ENCODE data around the gene REPS1. TPM values are rescaled to one million over a fixed set of nuclear protein-coding genes. Genes with fewer than 3 reads are reported as not detected.

REPS1 gene
- polyA plus RNA-seq, 3 donors = 11.9 to 36.6 (median 14.0) TPM

- 63% methylated on average over 3 of the region's 9 CpGs for WGBS (ENCODE audit: insufficient coverage)
- H3K4me1 Mint-ChIP-seq = no peaks in the 10 kb centered on the region
- no peaks in the 10 kb centered on the region for H4K20me1 ChIP-seq (ENCODE audit: insufficient read depth, low read length)
Measured at GRCh38 chr6:138863321-138863720, 124.7 kb downstream of the REPS1 start.

GRCh38 chr6:138862456-138862855, 125.6 kb downstream of the REPS1 start:
- Histone ChIP-seq H3K9me3 (replicated peaks in 1 of 2; ENCODE audit: control insufficient read depth in 1 of 2, insufficient read depth in 1 of 2, low read length in 2 of 2) (peaks cover 0 to 3% of the 10 kb centered on the region in 2 donors), H3K4me2 (replicated peaks; ENCODE audit: extremely low read depth, low read length, poor library complexity, severe bottlenecking) (no peak overlapping the region), H3K9ac (ENCODE audit: insufficient read depth, low read length, poor library complexity, severe bottlenecking) (no peak overlapping the region), H3K27ac (ENCODE audit: low read depth in 1 of 2, low read length in 2 of 2) (no peak overlapping the region), H3K79me2 (ENCODE audit: insufficient read depth, low read length) (no peaks in the 10 kb centered on the region), H3K4me1 (ENCODE audit: control insufficient read depth in 1 of 2, insufficient read depth in 2 of 2, low read length in 2 of 2) (peaks cover 4 to 6% of the 10 kb centered on the region in 2 donors), H3K4me3 (replicated peaks in 1 of 3; ENCODE audit: low read depth in 2 of 3, low read length in 3 of 3) (no peak overlapping the region), H2AFZ (ENCODE audit: insufficient read depth, low read depth, low read length, poor library complexity, severe bottlenecking) (no peak overlapping the region), H3K36me3 (replicated peaks in 1 of 2; ENCODE audit: control insufficient read depth in 1 of 2, insufficient read depth in 2 of 2, low read length in 2 of 2) (no peaks in the 10 kb centered on the region), H3K27me3 (ENCODE audit: control insufficient read depth in 2 of 2, insufficient read depth in 2 of 2, low read length in 2 of 2) (no peaks in the 10 kb centered on the region), H4K20me1 (ENCODE audit: insufficient read depth, low read length) (no peaks in the 10 kb centered on the region)
- H3K27ac Mint-ChIP-seq = no peak overlapping the region
- H3K27me3 Mint-ChIP-seq (ENCODE audit: low read depth in 3 of 3) = peaks cover 0 to 4% (median 2%) of the 10 kb centered on the region in 3 donors
- no peaks in the 10 kb centered on the region for H3K36me3 Mint-ChIP-seq
- peaks cover 5% of the 10 kb centered on the region for H3K4me1 Mint-ChIP-seq
- H3K9me3 Mint-ChIP-seq = peaks cover 3 to 19% (median 10%) of the 10 kb centered on the region in 7 donors
- no peak for DNase-seq
- 89% methylated on average over 1 of the region's 8 CpGs for WGBS (ENCODE audit: insufficient coverage)
- H3K4me3 Mint-ChIP-seq = no peak overlapping the region
- intact Hi-C loops (cut with micrococcal nuclease) = no loop called here
- no peak for TF ChIP-seq CTCF (IDR thresholded peaks at IDR 0.05)

More at GRCh38 chr6:138863321-138863720, 124.7 kb downstream of the REPS1 start:
- Histone ChIP-seq H3K9me3 (replicated peaks in 1 of 2; ENCODE audit: control insufficient read depth in 1 of 2, insufficient read depth in 1 of 2, low read length in 2 of 2) (peaks cover 0 to 3% of the 10 kb centered on the region in 2 donors), H3K27ac (ENCODE audit: low read depth in 1 of 2, low read length in 2 of 2) (no peak overlapping the region), H3K4me2 (replicated peaks; ENCODE audit: extremely low read depth, low read length, poor library complexity, severe bottlenecking) (no peak overlapping the region), H3K27me3 (ENCODE audit: control insufficient read depth in 2 of 2, insufficient read depth in 2 of 2, low read length in 2 of 2) (no peaks in the 10 kb centered on the region), H3K36me3 (replicated peaks in 1 of 2; ENCODE audit: control insufficient read depth in 1 of 2, insufficient read depth in 2 of 2, low read length in 2 of 2) (no peaks in the 10 kb centered on the region), H3K79me2 (ENCODE audit: insufficient read depth, low read length) (no peaks in the 10 kb centered on the region), H3K4me3 (replicated peaks in 1 of 3; ENCODE audit: low read depth in 2 of 3, low read length in 3 of 3) (no peak overlapping the region), H2AFZ (ENCODE audit: insufficient read depth, low read depth, low read length, poor library complexity, severe bottlenecking) (no peak overlapping the region), H3K9ac (ENCODE audit: insufficient read depth, low read length, poor library complexity, severe bottlenecking) (no peak overlapping the region), H3K4me1 (ENCODE audit: control insufficient read depth in 1 of 2, insufficient read depth in 2 of 2, low read length in 2 of 2) (no peaks in the 10 kb centered on the region)
- Mint-ChIP-seq H3K27ac (no peak overlapping the region), H3K36me3 (no peaks in the 10 kb centered on the region), H3K4me3 (no peak overlapping the region), H3K9me3 (peaks cover 0 to 13% (median 7%) of the 10 kb centered on the region in 7 donors), H3K27me3 (ENCODE audit: low read depth in 3 of 3) (peaks cover 0 to 4% (median 2%) of the 10 kb centered on the region in 3 donors)
- intact Hi-C loops (cut with micrococcal nuclease) = no loop called here
- no peak for TF ChIP-seq CTCF (IDR thresholded peaks at IDR 0.05)
- no peak for DNase-seq
